ENCODE results near the gene FAM83F.
"Not testable (repeated sequence)": the region's sequence is repeated elsewhere in the genome, so short reads cannot be mapped to it uniquely, and the experiment has no call there.

FAM83F gene

GRCh38 chr22:40015358-40015976 is 20.7 kb downstream of the FAM83F start:
- DNase-seq = no peak
- no peak for ATAC-seq

- ATAC-seq = no peak
- DNase-seq = no peak
These were observed 23.3 kb downstream of the FAM83F start for GRCh38 chr22:40018051-40018450.

GRCh38 chr22:40019100-40019499 is 24.3 kb downstream of the FAM83F start:
- ATAC-seq = no peak
- no peak for DNase-seq

GRCh38 chr22:40020956-40021355 is 26.2 kb downstream of the FAM83F start:
- ATAC-seq = no peak

GRCh38 chr22:40021401-40022000 is 26.7 kb downstream of the FAM83F start:
- DNase-seq = no peak
- ATAC-seq = no peak

More at GRCh38 chr22:40020956-40021355, 26.2 kb downstream of the FAM83F start:
- DNase-seq = no peak

GRCh38 chr22:40022536-40023240 is 27.9 kb downstream of the FAM83F start:
- ATAC-seq = peak; percentile 29

GRCh38 chr22:40023341-40023841 is 28.6 kb downstream of the FAM83F start:
- no peak for DNase-seq
- ATAC-seq = no peak

More at GRCh38 chr22:40022536-40023240, 27.9 kb downstream of the FAM83F start:
- no peak for DNase-seq

GRCh38 chr22:40024201-40025061 is 29.7 kb downstream of the FAM83F start:
- peak; percentile 75 for DNase-seq
- ATAC-seq = peak; percentile 49

- DNase-seq, ATAC-seq: not testable (repeated sequence)
These were observed 30.3 kb downstream of the FAM83F start for GRCh38 chr22:40025062-40025379.

- DNase-seq (no peak), ATAC-seq (no peak)
These were observed 31.1 kb downstream of the FAM83F start for GRCh38 chr22:40025856-40026255.

- DNase-seq (no peak), ATAC-seq (no peak)
These were observed 31.9 kb downstream of the FAM83F start for GRCh38 chr22:40026641-40027040.

- ATAC-seq (no peak), DNase-seq (no peak)
These were observed 32.7 kb downstream of the FAM83F start for GRCh38 chr22:40027191-40028097.

- no peak for DNase-seq
- ATAC-seq = no peak
These were observed 33.3 kb downstream of the FAM83F start for GRCh38 chr22:40028098-40028425.

- DNase-seq (no peak), ATAC-seq (no peak)
These were observed 34.6 kb downstream of the FAM83F start for GRCh38 chr22:40029189-40029890.

GRCh38 chr22:40030026-40030757 is 35.4 kb downstream of the FAM83F start:
- ATAC-seq = no peak
- DNase-seq = no peak

GRCh38 chr22:40030758-40031095 is 36.0 kb downstream of the FAM83F start:
- DNase-seq (no peak), ATAC-seq (no peak)

GRCh38 chr22:40031766-40032470 is 37.2 kb downstream of the FAM83F start:
- DNase-seq = no peak
- ATAC-seq = no peak

GRCh38 chr22:40033586-40034380 is 39.0 kb downstream of the FAM83F start:
- no peak for DNase-seq
- ATAC-seq = no peak

- ATAC-seq (no peak), DNase-seq (no peak)
These were observed 40.6 kb downstream of the FAM83F start for GRCh38 chr22:40035351-40035750.

Data from stimulated activated naive CD8-positive, alpha-beta T cell treated with anti-CD3 and anti-CD28 coated beads, Interleukin-15, Interleukin-2, amounts not matched to agents 100 U/mL and 50 U/mL, for 24 hours (primary cell).